ENCODE results near the gene FRAT1.
"Not testable (repeated sequence)": the region's sequence is repeated elsewhere in the genome, so short reads cannot be mapped to it uniquely, and the experiment has no call there.

Gene FRAT1

GRCh38 chr10:97318772-97319651, at the start of gene FRAT1:
Gene FRAT1, plus strand, starts transcription at chr10:97319271. Its CDS starts 183 bp downstream, at chr10:97319454.
- DNase-seq, result peak; percentile 21

GRCh38 chr10:97270523-97271154, 48.4 kb upstream of the FRAT1 start:
- no peak for DNase-seq

DNA sequence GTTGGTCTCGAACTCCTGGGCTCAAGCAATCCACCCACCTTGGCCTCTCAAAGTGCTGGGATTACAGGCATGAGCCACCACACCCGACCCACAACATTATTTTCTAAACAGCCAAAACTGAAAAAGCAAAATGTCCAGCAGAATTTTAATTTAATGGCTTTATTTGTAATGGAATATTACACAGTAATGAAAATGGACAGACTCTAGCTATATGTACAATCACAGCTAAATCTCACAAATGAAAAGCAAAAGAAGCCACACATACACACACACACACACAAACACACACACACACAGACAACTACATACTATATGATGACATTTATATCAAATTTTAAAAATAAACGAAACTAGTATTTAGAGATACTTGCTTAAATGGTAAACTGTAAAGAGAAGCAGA, 45.4 kb upstream of the FRAT1 start:
- no peak for DNase-seq

DNA sequence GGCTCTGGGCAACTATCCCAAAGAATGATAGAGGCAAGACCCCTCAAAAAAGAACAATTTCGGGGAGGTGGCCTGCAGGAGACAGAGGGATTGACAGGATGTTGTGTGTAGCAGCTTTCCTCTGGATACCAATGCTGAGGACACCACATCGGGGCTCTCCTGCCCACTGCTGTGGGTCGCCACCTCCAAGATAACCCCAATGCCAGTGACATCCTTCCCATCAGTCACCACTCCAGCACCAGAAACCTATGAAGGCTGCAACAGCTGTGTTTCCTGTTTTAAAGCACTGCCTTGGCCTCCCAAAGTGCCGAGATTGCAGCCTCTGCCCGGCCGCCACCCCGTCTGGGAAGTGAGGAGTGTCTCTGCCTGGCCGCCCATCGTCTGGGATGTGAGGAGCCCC, 44.2 kb upstream of the FRAT1 start:
- DNase-seq, result no peak

DNA sequence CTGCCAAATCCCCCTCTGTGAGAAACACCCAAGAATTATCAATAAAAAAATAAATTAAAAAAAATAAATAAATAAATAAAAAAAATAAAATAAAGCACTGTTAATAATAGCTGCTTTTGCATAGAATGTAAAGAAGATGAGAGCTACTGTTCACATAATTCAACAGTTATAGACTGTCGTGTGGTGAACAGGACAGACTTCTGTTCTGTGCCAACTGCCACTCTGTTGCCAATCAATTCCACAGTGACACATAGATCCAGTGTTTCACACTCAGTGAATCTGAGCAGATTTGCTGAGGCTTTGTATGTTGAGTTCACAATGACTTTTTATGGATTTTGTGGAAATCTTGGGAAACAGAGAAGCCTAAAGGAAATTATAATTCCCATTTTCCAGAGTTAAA, 41.5 kb upstream of the FRAT1 start:
- DNase-seq, result no peak

DNA sequence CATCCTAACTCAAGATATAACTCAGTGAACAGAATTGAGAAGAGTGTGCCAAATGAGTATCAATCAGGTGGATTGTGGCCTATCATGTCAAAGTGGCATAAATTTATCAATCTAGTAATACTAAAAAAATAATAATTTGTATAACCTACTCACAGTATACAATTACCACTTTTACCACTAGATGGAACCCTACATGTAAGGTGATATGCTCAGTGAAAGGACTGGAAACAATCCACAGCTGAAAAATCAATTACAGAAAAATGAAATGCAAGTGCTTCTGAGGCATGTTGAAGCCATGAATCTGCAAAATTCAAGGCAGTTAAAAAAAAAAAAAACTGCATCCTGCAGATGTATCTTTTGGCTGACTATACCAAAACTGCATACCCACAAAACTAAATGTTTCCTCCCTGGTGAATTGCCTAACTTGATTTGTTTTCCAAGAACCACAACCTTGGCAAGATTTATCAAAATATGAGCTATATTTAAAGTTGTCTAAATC, 40.5 kb upstream of the FRAT1 start:
- no peak for DNase-seq

- no peak for DNase-seq
Measured at GRCh38 chr10:97279121-97279815, 39.8 kb upstream of the FRAT1 start.

DNA sequence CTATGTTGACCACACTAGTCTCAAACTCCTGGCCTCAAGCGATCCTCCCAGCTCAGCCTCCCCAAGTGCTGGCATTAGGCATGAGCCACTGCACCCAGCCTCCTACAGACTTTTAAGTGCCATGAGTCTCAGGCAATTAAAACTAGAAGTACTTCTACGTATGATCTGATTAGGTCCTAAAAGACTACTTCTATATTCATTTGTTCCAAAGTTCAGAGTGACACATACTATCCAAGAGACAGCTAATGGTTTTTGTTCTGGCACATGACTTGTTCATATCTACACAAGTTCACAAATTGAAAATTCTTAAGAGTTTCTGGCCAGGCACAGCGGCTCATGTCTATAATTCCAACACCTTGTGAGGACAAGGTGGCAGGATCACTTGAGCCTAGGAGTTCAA, 38.3 kb upstream of the FRAT1 start:
- no peak for DNase-seq

DNA sequence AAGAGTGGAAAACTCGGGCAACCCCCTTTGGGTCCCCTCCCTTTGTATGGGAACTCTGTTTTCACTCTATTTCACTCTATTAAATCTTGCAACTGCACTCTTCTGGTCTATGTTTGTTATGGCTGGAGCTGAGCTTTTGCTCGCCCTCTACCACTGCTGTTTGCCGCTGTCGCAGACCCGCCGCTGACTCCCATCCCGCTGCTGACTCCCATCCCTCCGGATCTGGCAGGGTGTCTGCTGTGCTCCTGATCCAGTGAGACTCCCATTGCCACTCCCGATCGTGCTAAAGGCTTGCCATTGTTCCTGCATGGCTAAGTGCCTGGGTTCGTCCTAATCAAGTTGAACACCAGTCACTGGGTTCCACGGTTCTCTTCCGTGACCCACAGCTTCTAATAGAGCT, 29.0 kb upstream of the FRAT1 start:
- DNase-seq, result not testable (repeated sequence)

DNA sequence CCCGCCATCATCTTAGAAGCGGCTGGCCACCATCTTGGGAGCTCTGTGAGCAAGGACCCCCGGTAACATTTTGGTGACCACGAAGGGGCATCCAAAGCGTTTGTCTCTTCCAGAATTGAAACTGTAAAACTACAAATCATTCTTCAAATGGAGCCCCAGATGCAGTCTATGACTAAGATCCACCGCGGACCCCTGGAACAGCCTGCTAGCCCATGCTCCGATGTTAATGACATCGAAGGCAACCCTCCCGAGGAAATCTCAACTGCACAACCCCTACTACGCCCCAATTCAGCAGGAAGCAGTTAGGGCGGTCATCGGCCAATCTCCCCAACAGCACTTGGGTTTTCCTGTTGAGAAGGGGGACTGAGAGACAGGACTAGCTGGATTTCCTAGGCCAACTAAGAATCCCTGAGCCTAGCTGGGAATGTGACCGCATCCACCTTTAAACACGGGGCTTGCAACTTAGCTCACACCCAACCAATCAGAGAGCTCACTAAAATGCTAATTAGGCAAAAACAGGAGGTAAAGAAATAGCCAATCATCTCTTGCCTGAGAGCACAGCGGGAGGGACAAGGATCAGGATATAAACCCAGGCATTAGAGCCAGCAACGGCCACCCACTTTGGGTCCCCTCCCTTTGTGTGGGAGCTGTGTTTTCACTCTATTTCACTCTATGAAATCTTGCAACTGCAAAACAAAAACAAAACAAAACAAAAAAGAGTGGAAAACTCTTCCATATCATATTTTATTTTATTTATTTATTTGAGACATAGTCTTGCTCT, 28.3 kb upstream of the FRAT1 start:
- not testable (repeated sequence) for DNase-seq

- DNase-seq, result no peak
Measured at GRCh38 chr10:97291357-97292096, 27.5 kb upstream of the FRAT1 start.

DNA sequence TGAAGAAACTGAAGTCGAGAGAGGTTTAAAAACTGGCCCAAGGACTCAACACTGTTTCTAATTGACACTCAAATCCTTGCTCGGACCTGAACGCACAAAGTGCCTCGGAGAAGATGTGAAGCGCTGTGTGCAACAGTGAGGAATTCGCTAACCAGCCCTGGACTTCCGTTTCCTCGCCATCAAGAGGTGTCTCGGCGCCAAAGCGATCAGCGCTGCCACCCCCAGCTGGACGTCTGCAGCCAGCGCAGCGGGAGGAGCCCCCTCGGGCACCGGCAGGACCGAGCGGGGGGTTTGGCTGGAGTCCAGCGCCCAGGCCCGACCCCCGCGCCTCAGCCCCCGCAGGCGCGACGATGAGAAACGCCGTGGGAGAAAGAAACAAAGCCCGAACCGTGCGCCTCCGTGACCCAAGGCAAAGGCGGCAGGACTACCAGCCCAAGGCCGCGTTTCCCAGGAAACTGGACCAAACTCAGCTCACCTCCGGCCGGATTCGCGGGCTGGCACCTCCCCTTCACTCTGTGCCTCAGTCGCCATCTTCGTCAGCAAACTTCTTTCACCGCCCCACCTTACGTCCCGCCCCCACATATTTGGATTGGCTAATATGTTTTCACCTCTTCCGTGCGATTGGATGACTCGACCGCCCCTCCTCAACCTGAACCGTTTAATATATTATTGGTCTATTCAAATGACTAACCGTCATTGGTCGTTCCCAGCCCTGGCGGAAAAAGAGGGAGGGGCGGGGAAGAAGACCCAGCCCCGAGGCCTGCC, 26.8 kb upstream of the FRAT1 start, which contains the start of gene ARHGAP19:
TSS of gene ARHGAP19 (minus strand) at position 541 of the 765 bp plus-strand sequence. CDS start at position 531, 10 bp downstream.
- DNase-seq, result peak; percentile 92

- DNase-seq, result no peak
Measured at GRCh38 chr10:97292862-97293198, 26.2 kb upstream of the FRAT1 start.

- DNase-seq, result no peak
Measured at GRCh38 chr10:97297556-97298222, 21.4 kb upstream of the FRAT1 start.

- no peak for DNase-seq
Measured at GRCh38 chr10:97298223-97298571, 20.9 kb upstream of the FRAT1 start.

- no peak for DNase-seq
Measured at GRCh38 chr10:97300980-97301379, 18.1 kb upstream of the FRAT1 start.

DNA sequence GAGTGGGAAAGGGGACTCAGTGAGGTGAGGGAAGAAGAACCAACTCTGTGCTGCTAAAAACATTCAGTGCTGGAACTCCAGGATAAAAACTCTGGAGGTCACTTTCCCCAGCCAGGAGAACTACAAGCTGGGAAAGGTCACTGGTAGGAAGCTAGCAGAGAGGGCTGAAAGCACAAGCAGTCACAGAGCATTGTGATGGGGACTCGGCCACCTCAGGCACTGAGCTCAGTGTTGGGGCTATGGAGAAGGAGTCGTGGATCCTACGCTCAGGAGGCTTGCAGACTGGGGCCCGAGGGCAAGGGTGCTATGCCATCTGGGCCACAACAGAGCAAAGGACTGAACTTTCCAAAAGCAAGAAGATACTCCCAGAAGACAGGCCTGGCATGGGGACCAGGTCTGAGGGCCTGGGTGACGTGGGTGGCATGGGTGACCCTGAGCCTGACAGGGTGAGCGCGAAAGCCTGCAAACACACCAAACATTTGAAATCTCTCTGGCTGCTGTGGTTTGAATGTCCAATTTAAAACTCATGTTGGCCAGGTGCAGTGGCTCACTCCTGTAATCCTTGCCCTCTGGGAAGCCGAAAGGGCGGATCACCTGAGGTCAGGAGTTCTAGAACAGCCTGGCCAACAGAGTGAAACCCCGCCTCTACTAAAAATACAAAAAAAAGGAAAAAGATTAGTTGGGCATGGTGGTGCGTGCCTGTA, 16.8 kb upstream of the FRAT1 start:
- DNase-seq, result no peak

- no peak for DNase-seq
Measured at GRCh38 chr10:97307441-97307840, 11.6 kb upstream of the FRAT1 start.

DNA sequence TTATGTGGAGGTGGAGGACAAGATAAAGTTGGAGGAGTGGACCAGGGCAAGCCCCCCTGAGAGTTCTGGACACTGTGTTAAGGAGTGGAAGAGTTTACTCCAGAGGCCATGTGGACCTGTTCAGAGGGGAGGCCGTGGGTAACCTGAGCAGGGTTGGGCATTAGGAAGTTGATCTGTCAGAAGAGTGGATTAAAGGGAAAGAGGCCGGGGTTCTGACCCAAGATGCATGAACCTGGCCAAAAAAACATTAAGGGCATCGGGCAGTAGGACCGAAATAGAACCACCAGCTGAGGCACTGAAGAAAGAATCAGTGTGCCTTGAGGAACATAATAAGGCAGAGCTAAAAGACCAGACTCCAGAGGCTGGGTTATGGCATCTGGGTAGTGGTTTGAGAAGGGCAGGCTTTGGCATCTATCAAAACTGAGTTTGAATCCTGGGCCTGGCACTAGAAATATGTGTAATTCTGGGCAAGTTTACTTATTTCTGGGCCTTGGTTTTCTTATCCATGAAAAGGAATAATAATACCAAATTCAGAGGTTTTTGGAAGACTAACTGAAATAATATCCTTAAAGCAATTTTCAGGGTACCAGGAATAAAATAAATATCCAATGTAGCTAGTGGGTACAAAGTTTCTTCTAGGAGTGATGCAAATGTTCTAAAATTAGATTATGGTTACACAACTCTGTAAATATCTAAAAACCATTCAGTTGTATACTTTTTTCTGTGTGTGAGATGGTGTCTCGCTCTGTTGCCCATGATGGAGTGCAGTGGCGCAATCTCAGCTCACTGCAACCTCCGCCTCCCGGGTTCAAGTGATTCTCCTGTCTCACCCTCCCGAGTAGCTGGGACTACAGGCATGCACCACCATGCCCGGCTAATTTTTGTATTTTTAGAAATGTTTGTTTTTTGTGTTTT, 10.9 kb upstream of the FRAT1 start:
- DNase-seq, result no peak

All from SIG-M5 (cell line).